ENCODE measurements around the gene BEST4. TPM values are rescaled to one million over a fixed set of nuclear protein-coding genes. Genes with fewer than 3 reads are reported as not detected.

The BEST4 gene
- 0.09 TPM in 1 of 2 replicates, not detected in the other for total RNA-seq

DNA sequence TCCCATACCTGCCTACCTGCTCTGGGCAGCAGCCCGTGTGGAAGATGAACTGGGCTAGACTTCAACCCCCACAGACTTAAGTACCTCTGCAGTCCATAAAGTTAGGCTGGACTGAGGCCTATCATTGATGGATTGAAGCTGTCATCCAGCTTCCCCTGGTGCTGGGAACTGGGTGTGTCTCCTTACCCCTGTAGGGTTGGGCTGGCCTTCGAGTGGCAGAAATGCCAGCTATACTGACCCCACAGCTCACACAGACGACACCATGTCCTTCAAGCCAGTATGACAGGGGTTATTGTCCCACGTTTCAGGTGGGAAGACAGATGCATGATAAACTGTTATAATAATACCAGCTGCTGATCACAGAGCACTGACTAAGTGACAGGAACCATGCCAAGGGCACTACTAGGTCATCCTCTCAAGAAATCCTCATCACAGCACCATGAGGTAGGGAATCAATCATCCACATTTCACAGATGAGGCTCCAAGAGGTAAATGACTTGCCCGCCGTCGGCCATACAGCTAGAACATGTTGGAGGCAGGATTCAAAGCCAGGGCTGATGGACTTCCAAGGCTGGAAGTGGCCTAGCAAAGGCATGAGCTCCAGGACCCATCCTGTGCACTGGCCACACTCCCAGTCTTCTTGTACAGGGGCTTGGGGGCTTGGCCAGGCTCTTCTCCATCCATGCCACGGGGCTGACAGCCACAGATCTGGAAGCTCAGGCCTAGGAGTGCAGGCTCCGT is at the start of gene BEST4:
Gene BEST4 (minus strand): TSS at position 51 of the 741 bp plus-strand sequence. CDS start 465 bp downstream, outside the sequence.

DNA sequence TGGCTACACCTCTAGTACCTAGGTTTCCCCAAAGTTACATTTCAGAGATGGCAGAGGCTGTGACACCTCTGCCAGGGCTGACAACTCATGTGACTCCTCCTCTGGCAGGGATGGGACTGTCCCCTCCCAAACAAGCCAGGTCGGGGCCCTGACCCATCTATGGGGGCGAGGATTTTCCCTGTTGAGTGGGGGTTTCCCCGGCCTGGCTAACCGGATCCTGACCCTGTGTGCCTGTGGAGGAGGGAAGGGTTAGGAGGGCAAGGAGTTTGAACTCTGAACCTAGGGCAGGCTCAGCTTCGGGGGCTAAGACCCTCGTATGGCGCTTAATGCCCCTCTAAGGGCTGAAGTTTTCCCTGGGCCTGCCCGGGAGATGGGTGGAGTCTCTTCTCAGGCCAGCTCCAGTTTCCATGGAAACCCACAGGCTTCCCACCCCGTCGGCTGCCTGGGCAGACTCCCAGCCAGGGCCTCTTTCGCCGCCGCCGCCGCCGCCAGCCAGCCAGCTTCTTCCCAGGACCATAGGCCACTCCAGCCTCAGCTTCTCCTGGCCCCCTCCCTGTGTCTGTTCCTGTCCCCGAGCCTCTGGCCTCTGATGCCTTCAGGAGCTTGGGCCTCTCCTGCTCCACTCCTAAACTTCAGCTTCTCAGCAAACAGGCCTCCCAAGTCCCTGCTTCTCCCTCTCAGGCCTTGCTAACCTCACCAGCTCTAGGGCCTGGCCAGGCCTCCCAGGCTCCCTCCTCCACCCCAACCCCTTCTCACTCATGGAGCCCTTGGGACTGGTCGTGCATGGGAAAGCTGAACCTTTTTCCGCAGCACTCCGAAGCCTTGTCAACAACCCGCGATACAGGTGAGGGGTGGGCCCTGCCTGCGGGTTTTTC is 20.3 kb upstream of the BEST4 start, which contains the start of gene BTBD19:
Gene BTBD19 (plus strand): TSS at position 461 of the 875 bp plus-strand sequence. CDS start 298 bp downstream, at position 759.

DNA sequence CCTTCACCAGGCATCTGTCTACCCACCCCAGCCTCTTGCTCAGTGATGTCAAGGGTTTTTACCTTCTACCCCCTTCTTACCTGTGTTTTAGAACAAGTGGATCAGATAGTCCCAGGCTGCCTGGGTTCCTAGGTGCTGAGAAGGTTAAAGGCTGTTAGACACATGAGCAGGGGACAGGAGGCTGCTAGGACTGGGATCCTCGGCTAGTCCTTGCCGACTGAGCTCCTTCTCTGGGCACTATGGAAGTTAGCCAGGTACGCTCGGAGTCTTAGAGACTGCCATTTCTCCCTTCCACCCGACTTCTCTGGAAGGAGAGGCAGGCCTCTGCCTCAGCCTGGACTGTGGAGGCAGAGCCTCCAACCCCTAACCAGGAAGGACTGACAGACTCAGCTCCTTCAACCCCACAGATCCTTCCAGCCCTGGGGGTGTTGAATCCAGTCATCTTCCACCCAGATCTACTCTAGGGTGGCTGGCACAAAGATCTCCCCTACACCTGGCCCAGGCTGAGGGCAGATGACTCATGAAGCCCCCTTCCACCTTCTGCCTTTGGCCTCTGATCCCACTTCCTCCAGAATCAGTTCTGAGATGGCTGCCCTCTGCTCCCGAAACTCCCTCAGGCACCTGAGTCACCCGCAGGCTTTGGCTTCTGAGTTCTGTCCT is 18.9 kb upstream of the BEST4 start, which contains the start of gene DYNLT4:
Gene DYNLT4 (minus strand): TSS at position 648 of the 660 bp plus-strand sequence. CDS start 683 bp downstream, outside the sequence.

DNA sequence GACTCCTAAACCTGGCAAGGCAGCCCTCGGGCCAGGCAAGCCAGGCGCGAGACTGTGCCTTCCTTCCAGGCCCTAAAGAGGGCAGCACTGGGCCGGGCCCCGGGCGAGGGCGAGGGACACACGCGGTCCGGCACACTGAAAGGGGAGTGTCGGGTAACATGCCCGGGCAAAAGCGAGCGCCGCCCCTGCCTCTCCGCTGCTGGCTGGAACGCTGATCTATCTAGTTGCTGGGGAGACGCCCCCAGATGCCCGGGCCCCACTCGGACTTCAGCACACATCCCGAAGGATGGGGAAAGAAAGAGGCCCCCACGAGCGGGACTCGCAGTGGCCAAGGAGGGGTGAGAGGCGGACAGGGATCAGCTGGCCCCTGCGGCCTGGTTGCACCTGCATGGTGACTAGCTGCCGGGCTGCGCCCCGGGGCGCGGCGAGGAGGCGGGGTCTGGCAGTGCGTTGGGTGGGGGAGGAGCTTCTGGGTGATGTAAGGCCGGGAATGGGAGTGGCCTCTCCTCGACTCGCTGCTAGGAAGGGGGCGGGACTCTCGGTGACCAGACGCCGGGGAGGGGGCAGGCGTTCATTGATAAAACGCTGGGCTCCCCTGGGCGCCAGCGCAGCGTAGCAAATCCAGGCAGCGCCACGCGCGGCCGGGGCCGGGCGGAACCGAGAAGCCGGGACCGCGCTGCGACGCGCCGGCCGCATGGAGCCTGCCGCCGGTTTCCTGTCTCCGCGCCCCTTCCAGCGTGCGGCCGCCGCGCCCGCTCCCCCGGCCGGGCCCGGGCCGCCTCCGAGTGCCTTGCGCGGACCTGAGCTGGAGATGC is 12.0 kb upstream of the BEST4 start, which contains the start of gene PLK3:
Gene PLK3 (plus strand): TSS at position 608 of the 815 bp plus-strand sequence. CDS start 87 bp downstream, at position 695.

DNA sequence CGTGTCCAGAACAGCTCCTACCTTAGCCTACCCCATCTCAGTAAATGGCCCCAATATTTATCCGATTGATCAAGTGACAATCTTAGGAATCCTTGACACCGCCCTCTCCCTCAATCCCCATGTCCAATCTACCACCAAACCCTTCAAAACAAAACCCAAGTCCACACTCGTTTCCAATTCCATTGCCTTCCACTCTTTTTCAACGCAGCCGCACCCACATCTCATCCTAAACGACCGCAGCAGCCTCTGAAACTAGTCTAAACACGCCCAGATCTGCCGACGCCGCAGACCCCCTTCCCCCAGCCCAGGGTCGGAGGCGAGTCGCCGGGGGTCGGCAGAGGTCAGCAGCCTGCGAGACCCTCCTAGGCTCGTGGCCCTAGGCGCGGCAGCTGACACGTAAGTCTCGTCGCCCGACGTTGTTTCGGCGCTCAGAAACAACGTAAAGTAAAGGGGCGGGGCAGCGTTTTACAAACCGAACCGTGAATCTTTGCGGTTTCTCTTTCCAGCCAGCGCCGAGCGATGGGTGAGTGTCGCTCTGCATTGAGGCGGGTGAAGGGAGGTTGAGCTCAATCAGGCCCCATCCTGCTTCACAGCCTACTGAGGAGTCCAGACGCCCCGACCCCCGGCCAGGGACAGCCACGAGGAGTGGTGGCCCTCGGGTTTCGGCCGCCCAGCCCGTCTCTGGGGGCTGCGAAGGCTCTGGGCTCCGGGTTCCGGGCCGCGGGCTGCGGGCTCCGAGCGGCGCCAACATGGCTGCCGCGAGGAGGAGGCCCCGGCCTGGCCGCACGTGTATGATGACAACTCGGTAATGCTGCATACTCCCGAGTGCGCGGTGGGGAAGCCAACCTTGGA is 12.7 kb downstream of the BEST4 start, which contains the start of gene RPS8:
Gene RPS8 (plus strand): TSS at position 463 of the 852 bp plus-strand sequence. CDS start 57 bp downstream, at position 520.

DNA sequence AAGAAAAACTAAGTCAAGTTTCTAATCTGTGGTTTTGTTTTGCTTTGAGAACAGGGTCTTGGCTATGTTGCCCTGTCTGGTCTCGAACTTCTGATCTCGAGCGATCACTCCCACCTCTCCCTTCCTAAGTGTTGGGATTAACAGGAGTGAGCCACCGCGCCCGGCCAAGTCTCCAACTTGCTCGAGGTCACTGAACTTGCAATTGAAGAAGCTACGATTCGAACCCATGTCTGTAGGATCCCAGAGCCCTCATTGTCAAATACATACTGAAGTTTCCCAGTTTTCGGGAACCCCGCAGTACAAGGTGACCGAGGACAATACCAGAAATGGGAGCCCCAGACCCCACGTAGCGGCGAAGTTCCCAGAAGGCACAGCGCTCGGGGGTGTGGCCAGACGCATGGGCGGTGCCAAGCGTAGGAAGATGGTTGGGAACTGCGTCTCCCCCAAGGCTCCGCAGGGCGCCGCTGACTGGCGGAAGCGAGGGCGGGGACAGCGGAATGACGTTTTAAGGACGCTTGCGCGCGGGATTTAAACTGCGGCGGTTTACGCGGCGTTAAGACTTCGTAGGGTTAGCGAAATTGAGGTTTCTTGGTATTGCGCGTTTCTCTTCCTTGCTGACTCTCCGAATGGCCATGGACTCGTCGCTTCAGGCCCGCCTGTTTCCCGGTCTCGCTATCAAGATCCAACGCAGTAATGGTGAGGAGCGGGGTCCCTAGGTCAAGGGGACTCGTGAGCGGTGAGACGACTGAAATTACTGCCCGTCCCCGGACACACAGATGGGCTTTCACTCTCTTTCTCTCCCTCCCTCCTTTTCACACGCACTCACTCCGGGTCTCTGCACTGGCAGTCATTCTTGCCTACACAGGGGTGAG is 48.4 kb downstream of the BEST4 start, which contains the start of gene KIF2C:
Gene KIF2C (plus strand): TSS at position 531 of the 872 bp plus-strand sequence. CDS start 96 bp downstream, at position 627.

Other genes starting within 250 kb of the BEST4 start
- gene TMEM53, start 113.7 kb downstream of the BEST4 start, total RNA-seq = 1.7 and 2.2 TPM in 2 replicates
- gene ARMH1, start 113.5 kb downstream of the BEST4 start, total RNA-seq = not detected in 2 replicates
- gene RNU5D-1, start 57.0 kb downstream of the BEST4 start, total RNA-seq = not detected in 2 replicates
- 9.9 and 24.7 TPM in 2 replicates for gene KIF2C, start 48.3 kb downstream of the BEST4 start, total RNA-seq
- gene RPS8, start 12.6 kb downstream of the BEST4 start, total RNA-seq = 2,039 and 2,279 TPM in 2 replicates
- 25.5 and 27.5 TPM in 2 replicates for gene PLK3, start 12.2 kb upstream of the BEST4 start, total RNA-seq
- 0.09 and 0.28 TPM in 2 replicates for gene DYNLT4, start 19.2 kb upstream of the BEST4 start, total RNA-seq
- gene BTBD19, start 20.4 kb upstream of the BEST4 start, total RNA-seq = 5.2 and 13.2 TPM in 2 replicates
- gene PTCH2, start 55.1 kb upstream of the BEST4 start, total RNA-seq = under 0.01 and 0.18 TPM in 2 replicates
- 39.2 and 48.9 TPM in 2 replicates for gene EIF2B3, start 198.4 kb upstream of the BEST4 start, total RNA-seq
- 27.3 and 27.5 TPM in 2 replicates for gene HECTD3, start 223.2 kb upstream of the BEST4 start, total RNA-seq
- gene UROD, start 224.1 kb upstream of the BEST4 start, total RNA-seq = 162 and 250 TPM in 2 replicates

Data from endothelial cell of coronary artery (primary cell).